NCI-H82 treated with DMSO at 0.1 percent for 48 hours (cell line): ENCODE measurements around the gene UGDH.

Experiments
- DNase-seq: peaks from one replicate; lab custom pipeline; 2025; ENCODE audit not compliant: unreplicated experiment; lab: John Stamatoyannopoulos, UW

Gene UGDH

DNA sequence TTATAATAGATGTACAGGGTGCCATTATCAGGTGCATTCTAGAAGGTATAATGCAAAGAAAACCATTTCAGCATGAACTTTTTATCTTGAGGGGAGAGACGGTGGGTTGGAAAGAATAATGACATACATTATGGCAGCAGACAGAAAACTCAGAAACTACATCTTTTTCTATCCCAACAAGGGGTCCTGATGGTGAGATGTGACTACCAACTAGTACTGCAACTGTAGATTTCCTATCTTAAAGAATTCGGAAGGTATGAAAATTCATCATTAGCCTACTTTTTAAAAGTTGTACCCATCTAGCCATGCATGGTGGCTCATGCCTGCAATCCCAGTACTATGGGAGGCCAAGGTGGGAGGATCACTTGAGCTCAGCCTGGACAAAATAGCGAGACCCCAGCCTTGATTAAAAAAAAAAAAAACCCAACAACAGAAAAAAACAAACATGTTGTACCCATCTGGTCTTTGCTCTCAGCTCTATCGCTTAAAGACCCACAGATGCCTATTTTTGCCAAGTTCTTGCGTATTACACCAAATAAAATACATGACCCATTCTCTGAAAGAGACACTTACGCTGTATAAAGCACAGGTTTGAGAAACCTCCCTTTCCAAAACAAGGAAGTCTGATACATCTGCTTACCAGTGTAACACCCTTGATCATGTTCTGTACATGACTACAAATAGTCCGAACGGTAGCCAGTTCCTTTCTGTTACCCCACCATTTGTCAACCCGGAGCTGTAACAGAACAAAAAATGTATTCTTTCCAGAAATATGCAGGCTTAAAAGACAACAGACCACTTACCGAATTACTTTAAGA is 70.1 kb downstream of the UGDH start:
- DNase-seq = no peak

GRCh38 chr4:39455486-39455885 is 71.8 kb downstream of the UGDH start:
- DNase-seq = no peak

DNA sequence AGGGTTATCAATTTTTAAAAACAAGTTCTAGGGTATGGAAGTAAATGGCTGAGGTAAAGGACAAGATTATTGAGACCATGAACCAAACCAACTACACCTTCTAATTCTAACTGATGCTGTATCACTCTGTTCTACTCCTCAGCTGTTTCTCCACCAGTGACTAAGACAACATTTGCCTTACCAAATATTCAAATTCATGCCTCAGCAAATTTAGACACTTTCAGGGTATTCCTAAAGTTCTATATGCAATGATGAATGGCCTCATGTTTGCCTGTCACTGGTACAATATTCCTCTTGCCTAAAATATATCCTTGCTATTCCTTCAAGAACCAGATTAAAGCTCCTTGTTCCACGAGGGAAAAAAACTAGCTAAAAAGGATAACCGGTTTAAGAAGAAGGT is 73.5 kb downstream of the UGDH start:
- DNase-seq = no peak

DNA sequence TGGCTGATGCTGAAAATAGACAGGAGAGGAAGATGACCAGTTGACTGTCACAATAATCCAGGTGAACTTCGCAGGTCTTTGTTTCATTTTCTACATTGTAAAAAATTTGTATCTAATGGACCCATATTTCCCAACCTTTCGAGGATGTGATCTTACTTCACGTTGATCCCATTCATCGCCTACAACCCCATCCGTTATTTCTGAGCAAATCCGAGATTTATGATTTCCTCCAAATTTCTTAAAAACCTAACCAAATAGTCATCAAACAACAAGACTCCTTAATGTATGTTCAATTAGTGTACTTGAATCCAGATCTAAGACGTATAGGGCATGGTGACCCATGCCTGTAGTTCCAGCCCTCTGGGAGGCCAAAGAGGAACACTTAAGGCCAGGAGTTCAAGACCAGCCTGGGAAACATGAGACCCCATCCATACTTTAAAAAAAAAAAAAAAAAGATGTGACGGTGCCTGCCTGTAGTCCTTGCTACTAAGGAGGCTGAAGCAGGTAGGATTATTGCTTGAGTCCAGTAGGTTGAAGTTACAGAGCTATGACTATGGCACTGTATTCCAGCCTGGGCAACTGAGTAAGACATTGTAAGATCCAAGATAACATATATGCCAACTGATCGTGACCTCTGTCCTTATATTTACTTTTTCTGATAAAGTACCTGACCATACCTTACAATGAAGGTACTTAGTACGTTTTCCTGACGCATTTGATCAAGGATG is 74.2 kb downstream of the UGDH start:
- no peak for DNase-seq

- no peak for DNase-seq
Observed at GRCh38 chr4:39452153-39452859, 74.9 kb downstream of the UGDH start.

DNA sequence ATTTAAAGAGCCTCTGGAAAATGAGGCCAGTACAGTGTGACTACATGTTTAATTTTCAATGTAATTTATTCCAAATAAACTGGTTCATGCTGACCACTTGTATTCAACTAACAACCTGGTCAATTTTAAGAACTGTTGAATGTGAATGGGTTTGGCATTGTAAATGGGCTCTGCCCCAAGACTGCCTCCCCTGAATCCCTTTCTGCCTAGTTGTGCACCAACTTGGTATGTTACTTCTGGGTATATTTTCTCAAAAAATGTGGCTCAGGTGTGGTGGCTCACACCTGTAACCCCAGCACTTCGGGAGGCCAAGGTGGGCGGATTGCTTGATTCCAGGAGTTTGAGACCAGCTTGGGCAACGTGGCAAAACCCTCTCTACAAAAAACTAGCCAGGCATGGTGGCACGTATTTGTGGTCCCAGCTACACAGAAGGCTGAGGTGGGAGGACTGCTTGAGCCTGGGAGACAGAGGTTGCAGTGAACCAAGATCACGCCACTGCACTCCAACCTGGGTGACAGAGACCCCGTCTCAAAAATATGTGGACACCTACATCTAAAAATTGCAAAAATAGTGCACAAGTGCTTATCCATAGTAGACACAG is 75.7 kb downstream of the UGDH start:
- no peak for DNase-seq

DNA sequence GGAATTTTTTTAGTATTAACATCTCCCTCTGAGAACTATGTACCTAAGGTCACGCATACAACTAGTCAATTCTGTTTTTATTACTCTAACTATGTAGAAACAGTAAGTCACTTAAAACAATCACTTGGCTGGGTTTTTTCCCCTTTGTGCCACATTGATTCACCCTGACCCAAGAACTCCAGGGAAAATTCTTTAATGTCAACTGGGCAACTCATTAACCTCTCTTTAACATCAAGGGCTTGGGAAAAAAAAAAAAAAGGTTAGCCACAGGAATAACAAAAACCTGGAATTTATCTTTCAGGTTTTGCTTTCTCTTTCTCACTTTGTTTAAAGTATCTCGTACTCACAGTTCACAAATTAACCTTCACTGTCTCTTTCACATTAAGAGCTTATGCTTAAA is 76.6 kb downstream of the UGDH start:
- DNase-seq = no peak
